HG03135 (cell line): ENCODE data around the gene TAPT1.

Source experiments
- ATAC-seq: cut with Tn5 transposase; IDR thresholded peaks from one replicate; pipeline ENCODE4 v1.9.1; 2021; ENCODE audit warnings: mild to moderate bottlenecking, moderate library complexity; ENCODE audit not compliant: unreplicated experiment

The TAPT1 gene

GRCh38 chr4:16250661-16251365 lies 24.5 kb upstream of the TAPT1 start:
- no peak for ATAC-seq

GRCh38 chr4:16248605-16249004 lies 22.3 kb upstream of the TAPT1 start:
- ATAC-seq, result no peak

GRCh38 chr4:16245241-16245640 lies 19.0 kb upstream of the TAPT1 start:
- ATAC-seq, result no peak

GRCh38 chr4:16243285-16243684 lies 17.0 kb upstream of the TAPT1 start:
- no peak for ATAC-seq

- no peak for ATAC-seq
Observed at GRCh38 chr4:16240300-16240699, 14.0 kb upstream of the TAPT1 start.

GRCh38 chr4:16239086-16239485 lies 12.8 kb upstream of the TAPT1 start:
- no peak for ATAC-seq

- ATAC-seq, result no peak
Observed at GRCh38 chr4:16238327-16238726, 12.1 kb upstream of the TAPT1 start.

GRCh38 chr4:16237715-16238114 lies 11.4 kb upstream of the TAPT1 start:
- no peak for ATAC-seq

GRCh38 chr4:16236402-16237023 lies 10.2 kb upstream of the TAPT1 start:
- ATAC-seq, result no peak

GRCh38 chr4:16235209-16235608 lies 8.9 kb upstream of the TAPT1 start:
- ATAC-seq, result no peak

GRCh38 chr4:16233569-16234177 lies 7.4 kb upstream of the TAPT1 start:
- ATAC-seq, result no peak

GRCh38 chr4:16231570-16232245 lies 5.4 kb upstream of the TAPT1 start:
- ATAC-seq, result no peak

- ATAC-seq, result no peak
Observed at GRCh38 chr4:16230308-16230707, 4.0 kb upstream of the TAPT1 start.

- ATAC-seq, result no peak
Observed at GRCh38 chr4:16229604-16230003, 3.3 kb upstream of the TAPT1 start.

- no peak for ATAC-seq
Observed at GRCh38 chr4:16227462-16227868, 1.2 kb upstream of the TAPT1 start.

GRCh38 chr4:16226816-16227461 lies 668 bp upstream of the TAPT1 start:
- ATAC-seq, result peak; percentile 46

GRCh38 chr4:16225167-16225862 lies 956 bp downstream of the TAPT1 start:
- ATAC-seq, result no peak

- no peak for ATAC-seq
Observed at GRCh38 chr4:16224264-16225166, 1.8 kb downstream of the TAPT1 start.

GRCh38 chr4:16222957-16223527 lies 3.2 kb downstream of the TAPT1 start:
- no peak for ATAC-seq
